Measurements from ENCODE around the gene GRAMD2B.
A peak's percentile ranks its signal among the peaks of the same experiment; 100 is the strongest.

Gene GRAMD2B

GRCh38 chr5:126519637-126520592 lies 96.7 kb downstream of the GRAMD2B start:
- H3K4me3 Mint-ChIP-seq = no peak overlapping the region
- H3K27ac Mint-ChIP-seq = no peak overlapping the region
- ATAC-seq (replicated peaks) (no peak), DNase-seq (no peak)
- no peaks in the 10 kb centered on the region for H3K9me3 Mint-ChIP-seq
- H3K4me1 Mint-ChIP-seq (ENCODE audit: low read depth in 2 of 2) = no peaks in the 10 kb centered on the region
- no peaks in the 10 kb centered on the region for H3K36me3 Mint-ChIP-seq (ENCODE audit: insufficient read depth)
- H3K27me3 Mint-ChIP-seq = peaks cover 11 to 13% of the 10 kb centered on the region in 2 donors

DNA sequence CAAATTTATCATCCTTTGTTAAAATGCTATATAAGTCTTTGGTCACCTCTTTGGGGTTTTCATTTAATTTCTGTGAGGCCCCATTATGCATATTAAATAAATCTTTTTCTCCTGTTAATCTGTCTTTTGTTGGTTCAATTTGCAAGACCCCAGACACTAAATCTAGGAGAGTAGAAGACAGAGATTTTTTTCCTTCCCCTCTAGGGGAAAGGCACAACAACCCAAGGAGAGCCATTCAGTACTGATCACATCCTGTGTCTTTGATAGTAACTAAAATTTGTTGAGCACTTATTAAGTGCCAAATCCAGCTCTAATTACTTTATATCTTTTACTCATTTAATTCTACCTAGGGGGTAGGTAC lies 97.4 kb downstream of the GRAMD2B start:
- Mint-ChIP-seq H3K4me1 (ENCODE audit: low read depth in 2 of 2) (no peaks in the 10 kb centered on the region), H3K36me3 (ENCODE audit: insufficient read depth) (no peaks in the 10 kb centered on the region), H3K27me3 (peaks cover 11 to 15% of the 10 kb centered on the region in 2 donors), H3K27ac (no peak overlapping the region), H3K9me3 (no peaks in the 10 kb centered on the region), H3K4me3 (no peak overlapping the region)
- DNase-seq = no peak
- no peak for ATAC-seq (replicated peaks)

- Mint-ChIP-seq H3K4me1 (ENCODE audit: low read depth in 2 of 2) (no peaks in the 10 kb centered on the region), H3K36me3 (ENCODE audit: insufficient read depth) (no peaks in the 10 kb centered on the region), H3K9me3 (no peaks in the 10 kb centered on the region), H3K27me3 (peaks cover 11 to 19% of the 10 kb centered on the region in 2 donors), H3K4me3 (no peak overlapping the region), H3K27ac (no peak overlapping the region)
- no peak for ATAC-seq (replicated peaks)
- DNase-seq = no peak
Observed at GRCh38 chr5:126521130-126521529, 97.9 kb downstream of the GRAMD2B start.

DNA sequence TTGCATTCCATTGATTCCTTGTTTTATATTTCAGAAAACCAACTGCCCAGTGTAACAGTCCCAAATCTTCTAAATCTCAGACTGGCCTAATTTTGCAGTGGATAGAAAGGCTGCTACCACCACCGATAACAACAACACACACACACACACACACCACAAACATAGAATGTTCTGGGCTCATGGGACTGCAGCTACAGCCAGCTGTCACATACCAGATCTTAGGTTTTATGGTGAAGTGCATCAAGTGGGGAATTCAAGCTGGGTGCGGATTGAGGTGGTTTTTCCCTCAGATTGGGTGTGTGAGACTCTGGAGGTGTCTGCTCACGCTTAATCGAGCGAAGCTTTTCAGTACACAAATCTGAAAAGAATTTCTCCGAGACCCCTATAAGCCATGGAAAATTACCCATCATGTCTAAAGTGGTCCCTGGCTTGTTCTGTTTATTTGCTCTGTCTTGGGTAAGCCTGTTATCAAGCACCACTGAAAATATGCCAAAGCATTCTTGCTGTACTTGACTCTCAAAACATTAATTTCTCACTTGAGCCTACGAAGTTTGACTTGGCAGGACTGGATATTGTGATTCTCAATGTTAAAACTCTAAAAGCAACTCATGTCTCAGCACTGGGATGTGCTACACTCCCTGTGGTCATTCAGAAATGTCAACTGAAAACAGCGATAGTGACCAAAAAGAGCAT lies 100.8 kb downstream of the GRAMD2B start:
- ATAC-seq (replicated peaks) (no peak), DNase-seq (no peak)
- no peaks in the 10 kb centered on the region for H3K36me3 Mint-ChIP-seq (ENCODE audit: insufficient read depth)
- no peak overlapping the region for H3K4me3 Mint-ChIP-seq
- H3K9me3 Mint-ChIP-seq = no peaks in the 10 kb centered on the region
- H3K27me3 Mint-ChIP-seq = peaks cover 11 to 33% of the 10 kb centered on the region in 2 donors
- H3K27ac Mint-ChIP-seq = no peak overlapping the region
- H3K4me1 Mint-ChIP-seq (ENCODE audit: low read depth in 2 of 2) = no peaks in the 10 kb centered on the region

DNA sequence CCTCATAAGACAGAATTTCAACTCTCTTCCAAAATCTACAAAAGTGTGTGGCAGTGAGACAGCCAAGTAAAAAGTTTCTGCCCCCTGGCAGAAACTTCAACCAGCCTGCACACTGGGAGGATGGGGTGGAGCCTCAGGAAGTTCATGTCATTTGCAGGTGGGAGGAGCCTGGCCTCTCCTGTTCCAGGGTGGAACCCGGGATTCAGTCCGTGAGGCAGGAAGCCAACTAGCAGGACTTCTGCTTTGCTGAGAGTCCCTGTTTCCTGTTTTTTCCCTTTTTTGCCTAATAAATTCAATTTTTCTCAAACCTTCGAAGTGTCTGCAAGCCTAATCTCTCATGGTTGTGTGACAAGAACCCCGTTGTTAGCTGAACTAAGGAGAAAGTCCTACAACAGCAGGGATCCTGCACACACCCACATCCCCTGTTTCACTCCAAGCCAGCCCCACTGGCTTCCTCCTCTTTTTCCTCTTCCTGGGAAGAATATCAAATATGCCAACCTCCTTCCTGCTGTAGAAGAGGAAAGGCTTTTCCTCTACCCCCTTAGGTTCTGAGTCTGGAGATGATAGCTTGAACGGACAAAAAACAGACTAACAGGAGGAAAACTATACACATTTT lies 102.5 kb downstream of the GRAMD2B start:
- no peaks in the 10 kb centered on the region for H3K36me3 Mint-ChIP-seq (ENCODE audit: insufficient read depth)
- H3K4me1 Mint-ChIP-seq (ENCODE audit: low read depth in 2 of 2) = no peaks in the 10 kb centered on the region
- H3K27ac Mint-ChIP-seq = no peak overlapping the region
- ATAC-seq (replicated peaks) (no peak), DNase-seq (no peak)
- peaks cover 0 to 27% of the 10 kb centered on the region in 2 donors for H3K27me3 Mint-ChIP-seq
- H3K9me3 Mint-ChIP-seq = no peaks in the 10 kb centered on the region
- H3K4me3 Mint-ChIP-seq = no peak overlapping the region

GRCh38 chr5:126526493-126526892 lies 103.3 kb downstream of the GRAMD2B start:
- Mint-ChIP-seq H3K9me3 (no peaks in the 10 kb centered on the region), H3K27me3 (peaks cover 0 to 27% of the 10 kb centered on the region in 2 donors), H3K4me1 (ENCODE audit: low read depth in 2 of 2) (no peaks in the 10 kb centered on the region), H3K27ac (no peak overlapping the region), H3K4me3 (no peak overlapping the region), H3K36me3 (ENCODE audit: insufficient read depth) (no peaks in the 10 kb centered on the region)
- ATAC-seq (replicated peaks) = no peak
- no peak for DNase-seq

DNA sequence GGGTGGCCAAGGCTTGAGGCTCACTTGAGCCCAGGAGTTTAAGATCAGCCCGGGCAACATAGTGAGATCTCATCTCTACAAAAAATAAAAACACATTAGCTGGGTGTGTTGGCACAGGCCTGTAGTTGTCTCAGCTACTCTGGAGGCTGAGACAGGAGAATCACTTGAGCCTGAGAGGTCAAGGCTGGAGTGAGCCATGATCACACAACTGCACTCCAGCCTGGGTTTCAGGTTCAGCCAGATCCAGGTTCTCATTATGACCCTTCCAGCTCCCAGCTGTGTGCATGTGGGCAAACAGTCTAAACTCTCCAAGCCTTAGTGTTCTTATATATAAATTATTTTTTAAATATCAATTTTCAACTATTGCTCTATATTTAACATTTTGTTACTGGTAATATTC lies 103.9 kb downstream of the GRAMD2B start:
- Mint-ChIP-seq H3K9me3 (no peaks in the 10 kb centered on the region), H3K36me3 (ENCODE audit: insufficient read depth) (no peaks in the 10 kb centered on the region), H3K4me3 (no peak overlapping the region), H3K4me1 (ENCODE audit: low read depth in 2 of 2) (no peaks in the 10 kb centered on the region), H3K27ac (no peak overlapping the region), H3K27me3 (peaks cover 0 to 27% of the 10 kb centered on the region in 2 donors)
- ATAC-seq (replicated peaks) (no peak), DNase-seq (no peak)

DNA sequence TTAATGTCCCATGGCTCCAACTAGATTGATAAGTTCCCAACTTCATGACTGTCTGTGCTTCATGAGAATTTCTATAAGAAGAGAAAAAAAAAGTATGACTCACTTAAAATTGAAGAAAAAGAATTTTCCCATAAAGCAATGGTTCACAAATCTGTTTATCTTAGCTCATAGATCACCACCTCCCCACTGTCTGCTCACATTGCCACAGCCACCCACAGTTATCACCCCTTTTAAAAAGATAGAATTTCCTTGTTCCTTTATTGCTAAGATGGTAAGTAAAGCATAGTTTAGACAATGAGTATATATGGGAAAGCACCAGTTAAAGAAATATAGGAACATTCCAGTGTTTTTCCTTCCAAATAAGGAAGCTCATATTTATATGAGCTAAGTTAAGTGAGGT lies 104.7 kb downstream of the GRAMD2B start:
- Mint-ChIP-seq H3K27ac (no peak overlapping the region), H3K9me3 (no peaks in the 10 kb centered on the region), H3K36me3 (ENCODE audit: insufficient read depth) (no peaks in the 10 kb centered on the region), H3K4me3 (no peak overlapping the region), H3K4me1 (ENCODE audit: low read depth in 2 of 2) (no peaks in the 10 kb centered on the region), H3K27me3 (peaks cover 0 to 27% of the 10 kb centered on the region in 2 donors)
- no peak for DNase-seq
- ATAC-seq (replicated peaks) = no peak

DNA sequence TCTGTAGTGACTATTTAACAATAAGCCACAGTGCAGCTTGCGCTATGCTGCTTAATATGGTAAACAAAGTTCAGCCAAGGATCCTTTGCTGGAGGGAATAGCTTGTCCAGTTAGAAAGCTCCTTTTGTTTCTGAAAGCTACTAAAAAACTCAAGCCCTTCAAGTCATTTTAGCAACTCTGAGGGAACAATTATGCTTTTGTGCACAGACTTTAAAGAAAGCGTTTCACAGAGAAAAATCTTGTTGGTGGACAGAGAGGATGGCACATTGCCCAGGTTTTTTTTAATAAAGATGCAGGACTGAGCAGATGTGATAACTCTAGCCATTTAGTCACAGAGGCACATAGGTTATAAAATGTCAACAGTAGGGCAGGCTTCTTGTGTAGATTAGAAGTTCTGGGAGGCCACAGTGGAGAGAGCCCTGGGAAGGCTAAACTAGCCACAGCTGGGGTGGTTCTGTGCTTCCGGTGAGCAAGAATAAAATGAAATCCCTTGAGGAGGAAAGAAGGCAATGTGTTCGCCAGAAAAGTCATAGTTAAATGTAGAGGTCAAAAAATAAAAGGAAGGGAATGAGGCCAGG lies 108.4 kb downstream of the GRAMD2B start:
- Mint-ChIP-seq H3K27me3 (peaks cover 0 to 11% of the 10 kb centered on the region in 2 donors), H3K27ac (no peak overlapping the region), H3K9me3 (no peaks in the 10 kb centered on the region), H3K4me1 (ENCODE audit: low read depth in 2 of 2) (no peaks in the 10 kb centered on the region), H3K36me3 (ENCODE audit: insufficient read depth) (no peaks in the 10 kb centered on the region), H3K4me3 (no peak overlapping the region)
- ATAC-seq (replicated peaks) (no peak), DNase-seq (no peak)

DNA sequence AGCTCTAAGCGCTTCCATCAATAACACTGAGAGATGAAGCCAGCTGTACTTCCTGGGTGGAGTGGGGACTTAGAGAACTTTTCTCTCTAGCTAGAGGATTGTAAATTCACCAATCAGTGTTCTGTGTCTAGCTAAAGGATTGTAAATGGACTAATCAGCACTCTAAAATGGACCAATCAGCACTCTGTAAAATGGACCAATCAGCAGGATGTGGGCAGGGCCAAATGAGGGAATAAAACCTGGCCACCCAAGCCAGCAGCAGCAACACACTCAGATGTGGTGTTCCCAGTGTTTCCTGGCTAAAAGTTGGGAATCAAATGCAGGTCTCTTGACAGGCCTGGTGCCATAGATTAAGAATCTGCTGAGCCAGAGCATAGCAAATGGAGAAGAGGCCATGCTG lies 111.3 kb downstream of the GRAMD2B start:
- Mint-ChIP-seq H3K4me1 (ENCODE audit: low read depth in 2 of 2) (no peaks in the 10 kb centered on the region), H3K9me3 (no peaks in the 10 kb centered on the region), H3K4me3 (no peak overlapping the region), H3K27ac (no peak overlapping the region), H3K36me3 (ENCODE audit: insufficient read depth) (no peaks in the 10 kb centered on the region), H3K27me3 (no peaks in the 10 kb centered on the region)
- ATAC-seq (replicated peaks) (no peak), DNase-seq (no peak)

DNA sequence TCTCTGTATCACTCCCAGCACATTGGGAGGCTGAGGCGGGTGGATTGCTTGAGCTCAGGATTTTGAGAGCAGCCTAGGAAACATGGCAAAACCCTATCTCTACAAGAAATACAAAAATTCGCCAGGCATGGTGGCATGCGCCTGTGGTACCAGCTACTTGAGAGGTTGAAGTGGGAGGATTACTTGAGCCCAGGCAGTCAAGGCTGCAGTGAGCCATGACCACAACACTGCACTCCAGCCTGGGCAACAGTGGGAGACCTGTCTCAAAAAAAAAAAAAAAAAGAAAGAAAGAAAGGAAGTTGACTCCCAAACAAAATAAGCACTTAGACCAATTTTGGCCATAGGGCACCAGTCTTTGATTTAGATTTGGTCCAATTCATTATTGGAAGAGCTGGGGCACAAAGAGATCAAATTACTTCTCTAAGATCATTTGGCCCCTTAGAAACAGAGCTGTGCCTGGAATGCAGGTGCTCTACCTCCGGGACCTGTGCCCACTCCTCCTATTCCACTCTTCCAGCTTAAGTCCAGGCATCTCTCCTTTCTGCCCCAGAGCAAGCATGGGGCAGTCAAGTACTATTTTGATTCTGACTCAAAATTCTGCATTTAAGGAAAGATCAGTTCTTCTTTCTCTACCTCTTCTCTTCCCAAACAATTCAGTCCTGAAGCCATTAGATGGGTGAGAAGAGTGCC lies 112.8 kb downstream of the GRAMD2B start:
- Mint-ChIP-seq H3K36me3 (ENCODE audit: insufficient read depth) (no peaks in the 10 kb centered on the region), H3K4me1 (ENCODE audit: low read depth in 2 of 2) (no peaks in the 10 kb centered on the region), H3K4me3 (no peak overlapping the region), H3K27me3 (peaks cover 0 to 6% of the 10 kb centered on the region in 2 donors), H3K27ac (no peak overlapping the region), H3K9me3 (no peaks in the 10 kb centered on the region)
- ATAC-seq (replicated peaks) (no peak), DNase-seq (no peak)

DNA sequence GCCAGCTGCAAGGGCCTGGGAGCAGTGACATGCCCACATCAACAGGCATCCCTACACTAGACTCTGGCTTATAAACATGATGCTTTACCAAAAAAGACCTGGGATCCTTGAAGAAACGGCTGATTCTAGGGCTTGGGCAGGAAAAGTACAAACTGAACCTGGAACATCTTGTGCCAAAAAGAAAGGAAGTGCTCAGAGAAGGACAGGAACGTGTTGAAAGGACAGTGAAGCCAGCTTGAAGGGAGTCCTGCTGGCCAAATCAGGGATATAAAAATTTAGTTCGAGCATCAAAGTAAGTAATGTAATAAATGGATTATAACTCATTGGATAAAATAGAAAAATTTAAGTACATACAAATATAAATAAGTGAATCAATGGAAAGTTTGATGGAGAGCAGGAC lies 113.7 kb downstream of the GRAMD2B start:
- H3K4me3 Mint-ChIP-seq = no peak overlapping the region
- no peak overlapping the region for H3K27ac Mint-ChIP-seq
- no peaks in the 10 kb centered on the region for H3K36me3 Mint-ChIP-seq (ENCODE audit: insufficient read depth)
- DNase-seq = no peak
- no peak for ATAC-seq (replicated peaks)
- no peaks in the 10 kb centered on the region for H3K4me1 Mint-ChIP-seq (ENCODE audit: low read depth in 2 of 2)
- H3K27me3 Mint-ChIP-seq = peaks cover 0 to 6% of the 10 kb centered on the region in 2 donors
- H3K9me3 Mint-ChIP-seq = no peaks in the 10 kb centered on the region

DNA sequence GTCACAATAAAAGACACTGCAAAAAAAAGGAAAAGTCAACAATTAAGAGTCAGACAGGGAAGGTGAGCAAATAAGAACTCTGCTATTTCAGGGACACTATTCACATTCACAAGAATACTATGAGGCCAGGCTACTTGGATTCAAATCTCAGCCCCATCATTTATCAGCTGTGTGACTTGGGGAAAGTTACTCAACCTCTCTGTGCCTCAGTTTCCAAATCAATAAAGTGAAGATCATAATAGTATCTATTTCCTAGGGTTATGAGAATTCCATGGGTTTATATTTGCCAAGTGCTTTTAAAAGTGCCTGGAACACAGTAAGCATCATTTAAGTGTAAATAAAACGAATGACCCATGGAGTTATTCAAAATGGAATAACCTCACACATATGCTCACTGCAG lies 115.4 kb downstream of the GRAMD2B start:
- Mint-ChIP-seq H3K27me3 (peaks cover 0 to 6% of the 10 kb centered on the region in 2 donors), H3K9me3 (no peaks in the 10 kb centered on the region), H3K4me3 (no peak overlapping the region), H3K36me3 (ENCODE audit: insufficient read depth) (peaks cover 3% of the 10 kb centered on the region), H3K27ac (no peak overlapping the region), H3K4me1 (ENCODE audit: low read depth in 2 of 2) (no peaks in the 10 kb centered on the region)
- ATAC-seq (replicated peaks) (peak; percentile 17), DNase-seq (no peak)

Measured in effector memory CD8-positive, alpha-beta T cell (primary cell).